A549 treated with AZD9567 at 1 μM for 4 hours (cell line): ENCODE data around the gene ZNF423. TPM values are rescaled to one million over a fixed set of nuclear protein-coding genes. Genes with fewer than 3 reads are reported as not detected.

Experiments used
- total RNA-seq: library from RNA; stranded (reverse); fragments of 200-300 nt; extraction: Qiagen RNA extraction; gene quantifications from 5 replicates; pipeline ENCODE4 v1.2.3, GENCODE V29; 2022; ENCODE audit not compliant: insufficient read depth

ZNF423 gene
- 0.02 to 0.15 TPM (median 0.07 TPM) in 4 of 5 replicates, not detected in the other for total RNA-seq

GRCh38 chr16:49855822-49856671 is at the start of gene ZNF423:
Gene ZNF423 (minus strand): TSS chr16:49856112. CDS start chr16:49855774, 338 bp downstream.

Other genes starting within 250 kb of the ZNF423 start
- 16.8 to 23.1 TPM (median 21.5 TPM) in 5 replicates for gene CNEP1R1, start 169.1 kb upstream of the ZNF423 start, total RNA-seq
- 13.6 to 15.7 TPM (median 14.7 TPM) in 5 replicates for gene HEATR3, start 209.9 kb upstream of the ZNF423 start, total RNA-seq